EL (cell line): Measurements from ENCODE around the gene PTP4A1.

Experiments
- DNase-seq: peaks from one replicate; pipeline ENCODE4 v3.0.0-alpha.2; 2016

Gene PTP4A1

DNA sequence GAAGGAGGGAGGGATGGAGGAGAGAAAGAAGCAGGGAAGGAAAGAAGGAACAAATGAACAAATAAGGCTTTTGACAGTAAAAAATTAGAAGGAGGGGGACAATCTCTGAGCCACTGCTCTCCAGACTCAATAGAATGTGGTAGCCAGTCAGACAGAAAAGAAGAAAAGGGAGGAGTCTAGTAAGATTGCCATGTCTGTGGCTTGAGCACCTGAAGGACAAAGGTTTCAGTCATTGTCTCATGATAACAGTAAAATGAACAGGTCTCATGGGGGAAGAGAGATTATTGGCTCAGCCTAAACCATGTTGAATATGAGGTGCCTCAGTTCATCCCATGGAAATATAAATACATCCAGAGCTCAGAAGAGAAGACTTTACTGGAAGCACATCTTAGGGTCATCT is 14.0 kb upstream of the PTP4A1 start:
- DNase-seq = no peak

DNA sequence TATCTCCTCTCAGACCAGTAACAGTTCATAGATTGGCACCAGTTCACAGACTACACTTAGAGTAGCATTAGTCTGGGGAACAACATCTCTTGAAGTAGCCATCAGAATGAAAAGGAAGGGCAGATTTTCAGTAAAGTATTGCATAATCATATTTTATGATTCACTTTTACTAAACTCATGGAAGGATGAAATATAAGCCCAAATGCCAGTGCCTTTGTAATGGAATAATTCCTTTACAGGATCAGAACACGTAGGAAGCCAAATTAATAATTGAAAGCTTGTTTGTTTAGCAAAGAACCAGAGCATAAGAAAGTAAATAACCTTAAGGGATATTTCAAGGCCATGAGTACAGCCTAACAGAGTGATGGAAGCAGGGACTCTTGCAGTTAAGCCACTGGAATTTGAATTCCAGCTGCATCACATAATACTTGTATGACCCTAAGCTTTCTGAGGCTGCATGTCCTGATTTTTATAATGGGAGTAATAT is 11.4 kb upstream of the PTP4A1 start:
- no peak for DNase-seq

DNA sequence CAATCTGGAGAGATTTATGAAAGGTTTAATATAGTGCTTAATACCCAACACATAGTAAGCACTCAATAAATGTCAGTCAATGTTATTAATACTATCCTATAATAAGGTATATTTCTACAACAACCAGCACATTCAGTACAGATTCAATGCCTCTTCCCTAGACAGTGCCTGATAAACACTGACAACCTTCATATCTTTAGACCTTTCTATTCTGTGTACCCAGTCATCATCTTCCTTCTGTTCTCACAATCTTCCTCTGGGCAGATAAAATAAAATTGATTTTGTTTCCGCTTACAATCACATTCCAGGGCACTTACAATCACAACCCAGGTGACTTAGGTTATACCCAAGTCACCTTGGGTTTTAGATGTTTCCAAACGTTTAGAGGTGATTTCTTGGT is 11.0 kb upstream of the PTP4A1 start:
- DNase-seq = no peak

DNA sequence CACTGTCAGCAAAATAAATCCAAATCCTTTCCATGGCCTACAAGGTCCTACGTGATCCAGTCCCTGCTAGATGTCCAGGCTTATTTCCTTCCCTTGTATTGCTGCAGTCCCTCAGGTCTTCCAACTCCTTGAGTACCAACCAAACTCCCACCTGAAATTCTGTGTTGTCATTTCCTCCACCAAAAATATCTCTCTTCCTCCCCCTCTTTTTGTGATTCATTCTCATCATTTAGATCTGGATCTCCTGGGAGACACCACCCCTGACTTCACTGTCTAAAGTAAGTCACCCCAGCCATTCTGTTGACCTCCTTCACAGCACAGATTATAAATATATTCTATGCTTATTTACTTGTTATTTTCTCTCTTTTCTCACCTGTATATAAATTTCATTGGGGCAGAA is 9.0 kb upstream of the PTP4A1 start:
- no peak for DNase-seq

DNA sequence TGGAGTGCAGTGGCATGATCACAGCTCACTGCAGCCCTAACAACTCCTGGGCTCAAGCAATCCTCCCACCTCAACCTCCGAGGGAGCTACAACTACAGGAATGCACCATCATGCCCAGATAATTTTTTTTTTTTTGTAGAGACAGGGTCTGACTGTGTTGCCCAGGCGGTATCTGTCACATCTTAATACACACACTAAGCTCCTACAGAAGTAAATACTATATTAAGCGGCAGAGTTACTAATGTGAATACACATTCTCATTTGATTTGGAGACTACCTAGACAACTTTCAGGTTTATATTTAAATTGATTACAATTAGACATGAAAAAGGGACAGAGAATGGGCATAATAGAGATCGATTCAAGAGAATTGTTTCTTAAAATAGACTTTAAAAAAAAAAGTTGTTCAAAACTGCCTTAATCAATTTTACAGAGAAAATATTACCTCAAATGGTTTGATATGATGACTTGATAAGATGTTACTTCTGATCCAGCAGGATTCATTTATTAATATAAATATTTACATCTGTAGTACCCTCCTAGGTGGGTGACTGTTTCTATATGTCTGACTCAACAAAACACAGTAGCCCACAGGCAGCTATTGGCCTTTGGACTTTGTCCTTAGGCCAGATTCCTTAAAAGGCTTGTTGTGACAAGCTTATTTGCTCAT is 7.1 kb upstream of the PTP4A1 start:
- DNase-seq = no peak

DNA sequence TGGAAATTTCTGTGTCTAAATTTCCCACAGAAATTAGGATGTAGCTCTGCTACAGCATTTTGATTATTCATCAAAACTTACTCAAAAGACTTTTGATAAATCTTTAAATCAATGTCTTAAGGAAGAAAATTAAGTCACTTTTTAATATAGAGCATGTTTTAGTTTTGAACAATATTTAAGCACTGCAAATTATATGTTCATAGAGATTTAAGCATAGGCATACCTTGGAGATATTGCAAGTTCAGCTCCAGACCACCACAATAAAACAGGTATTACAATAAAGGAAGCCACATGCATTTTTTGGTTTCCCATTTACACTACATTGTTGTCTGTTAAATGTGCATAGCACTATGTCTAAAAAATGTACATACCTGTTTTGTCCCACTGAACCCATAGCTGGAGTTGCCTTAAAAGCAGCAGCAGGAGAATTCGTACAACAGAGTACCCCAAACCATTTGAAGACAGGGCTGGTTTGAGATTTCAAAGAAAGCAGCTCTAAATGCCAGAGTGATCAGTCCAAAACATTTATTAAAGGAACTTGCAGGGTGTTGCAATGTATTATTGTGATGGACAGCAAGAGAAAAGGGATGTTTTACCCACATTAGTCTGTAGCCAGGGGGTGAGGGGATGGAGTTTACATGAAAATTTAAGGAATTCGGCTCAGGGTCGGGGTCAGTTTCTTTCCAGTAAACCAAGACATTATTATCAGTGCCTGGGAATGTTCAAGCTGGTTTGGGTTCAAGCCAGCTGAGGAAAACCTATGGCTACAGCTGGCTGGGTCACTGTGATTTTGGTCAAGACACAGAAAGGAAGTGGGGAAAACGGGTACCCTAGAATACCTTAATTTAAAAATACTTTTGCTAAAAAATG is 6.3 kb upstream of the PTP4A1 start:
- peak; percentile 13 for DNase-seq

- no peak for DNase-seq
These were observed 4.3 kb upstream of the PTP4A1 start for GRCh38 chr6:63567966-63568365.

DNA sequence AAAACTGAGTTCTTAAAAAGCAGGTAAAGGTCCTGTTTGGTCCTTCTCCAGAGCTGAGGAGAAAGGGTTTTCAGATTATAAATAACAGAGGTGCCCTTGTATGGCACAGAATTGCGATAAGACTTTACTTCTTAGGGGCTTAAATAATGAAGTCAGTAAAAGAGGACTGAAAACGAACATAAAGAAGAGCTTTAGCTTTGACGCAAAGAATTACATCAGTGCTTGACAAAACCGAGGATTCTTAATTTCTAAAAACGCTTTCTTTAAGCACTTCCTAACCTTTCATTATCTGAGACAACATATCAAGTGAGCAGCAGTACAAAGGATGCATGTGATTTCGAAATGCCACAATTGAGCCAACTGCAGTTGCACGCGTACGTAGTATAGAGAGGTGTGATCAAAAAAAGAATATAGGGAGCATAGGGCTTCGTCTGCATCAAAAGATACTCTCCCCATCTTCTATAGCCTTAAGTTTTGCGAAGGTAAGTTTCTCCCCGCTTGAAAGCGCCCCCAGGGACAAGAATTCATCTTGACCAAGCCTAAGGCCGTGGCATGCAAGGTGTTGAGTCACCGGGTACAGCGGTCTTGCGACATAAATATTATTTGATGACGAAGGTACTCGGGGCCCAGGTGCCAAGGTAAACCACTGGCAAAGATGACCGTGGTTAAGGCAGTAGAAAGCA is 778 bp upstream of the PTP4A1 start:
- DNase-seq = peak; percentile 64

- no peak for DNase-seq
These were observed 431 bp downstream of the PTP4A1 start for GRCh38 chr6:63572747-63573075.

- peak; percentile 61 for DNase-seq
These were observed 1.0 kb downstream of the PTP4A1 start for GRCh38 chr6:63573076-63573898.

DNA sequence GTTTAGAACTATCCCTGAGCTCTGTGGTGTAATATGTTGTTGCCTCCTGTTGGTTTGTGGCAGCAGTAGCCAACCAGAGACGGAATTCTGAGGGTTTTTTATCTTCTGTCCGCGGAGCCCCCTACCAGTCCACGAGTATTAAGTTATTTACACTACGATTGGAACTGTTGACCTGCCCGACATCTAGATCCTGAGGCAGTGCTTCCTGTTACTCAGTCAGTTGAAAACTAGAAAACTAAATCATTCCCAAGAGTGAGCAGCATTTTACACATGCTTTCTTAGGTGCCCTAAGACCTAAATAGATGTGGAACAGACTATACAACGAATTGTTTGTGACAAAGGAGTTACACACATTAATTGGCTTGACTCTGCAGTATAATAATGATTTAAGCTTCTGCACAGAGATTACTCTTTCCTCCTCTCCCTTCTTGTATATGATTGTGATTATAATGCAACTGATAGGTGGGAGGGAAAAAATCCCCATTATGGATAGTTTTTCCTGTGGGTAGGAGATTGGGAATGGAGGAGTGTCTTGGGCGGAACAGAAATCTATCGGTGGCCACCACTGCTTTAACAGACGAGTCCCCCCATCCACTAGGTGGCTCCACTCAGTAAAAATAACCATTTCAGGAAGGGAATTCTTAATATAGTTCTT is 1.7 kb downstream of the PTP4A1 start:
- DNase-seq = peak; percentile 63

DNA sequence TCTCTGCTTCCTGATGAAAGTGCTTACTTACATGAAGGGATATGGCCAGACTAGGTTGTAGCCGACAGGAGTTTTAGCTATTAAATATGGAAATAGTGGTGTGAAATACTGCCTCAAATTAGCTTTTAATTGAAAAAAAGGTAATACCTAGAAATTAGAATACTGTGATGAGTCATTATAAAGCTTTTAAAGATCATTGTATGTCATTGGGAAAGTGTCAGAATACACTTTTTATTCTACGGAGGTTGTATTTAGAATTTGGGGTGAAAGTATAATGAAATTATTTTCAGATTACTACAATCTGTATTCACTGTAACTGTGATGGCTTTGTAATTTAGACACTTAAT is 2.2 kb downstream of the PTP4A1 start:
- DNase-seq = no peak

DNA sequence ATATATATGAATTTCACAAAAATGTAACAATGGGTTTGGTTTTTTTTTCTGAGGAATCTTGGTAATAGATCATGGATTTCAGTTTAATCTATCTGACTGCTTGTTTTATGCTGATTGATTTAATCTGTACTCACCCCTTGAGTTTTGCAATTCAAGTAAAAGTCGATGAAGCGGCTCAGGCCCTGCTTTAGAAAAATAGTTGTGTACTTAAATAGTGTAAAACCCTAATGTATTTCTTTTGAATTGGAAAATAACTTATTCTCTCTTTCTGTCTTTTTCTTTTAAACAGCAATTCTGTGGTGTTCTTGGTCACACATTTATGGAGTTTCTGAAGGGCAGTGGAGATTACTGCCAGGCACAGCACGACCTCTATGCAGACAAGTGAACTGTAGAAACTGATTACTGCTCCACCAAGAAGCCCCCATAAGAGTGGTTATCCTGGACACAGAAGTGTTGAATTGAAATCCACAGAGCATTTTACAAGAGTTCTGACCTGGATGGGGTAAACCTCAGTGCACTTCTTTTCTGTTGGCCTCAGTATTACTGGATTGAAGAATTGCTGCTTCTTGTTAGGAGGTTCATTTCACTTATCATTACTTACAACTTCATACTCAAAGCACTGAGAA is 4.0 kb downstream of the PTP4A1 start:
- no peak for DNase-seq

DNA sequence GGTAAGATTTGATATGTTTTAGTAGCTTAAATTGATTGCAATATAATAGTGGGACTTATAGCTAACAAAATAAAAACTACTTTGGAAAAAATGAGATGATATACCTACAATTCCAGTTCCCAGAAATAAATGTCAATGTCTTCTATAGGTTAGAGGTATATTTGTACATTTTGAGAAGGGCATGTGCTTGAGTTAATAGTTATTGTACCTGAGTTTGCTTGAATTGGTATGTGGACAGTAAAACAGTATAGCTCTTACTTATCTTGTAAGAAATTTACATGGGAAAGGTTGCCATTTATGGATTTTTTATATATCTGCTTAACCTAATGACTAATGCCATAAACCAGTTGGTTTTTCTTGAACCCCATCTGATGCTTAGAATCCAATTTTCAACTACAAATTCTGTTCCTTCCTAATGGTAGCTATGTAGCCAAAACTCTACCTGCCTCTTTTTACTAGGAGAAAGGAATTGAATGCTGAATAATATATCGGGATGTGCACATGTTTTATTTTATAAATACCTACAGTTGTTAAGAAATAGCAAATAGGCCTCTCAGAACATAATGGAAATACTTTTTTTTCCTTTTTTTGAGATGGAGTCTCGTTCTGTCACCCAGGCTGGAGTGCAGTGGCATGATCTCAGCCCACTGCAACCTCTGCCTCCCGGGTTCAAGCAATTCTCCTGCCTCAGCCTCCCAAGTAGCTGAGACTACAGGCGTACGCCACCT is 4.9 kb downstream of the PTP4A1 start:
- no peak for DNase-seq

DNA sequence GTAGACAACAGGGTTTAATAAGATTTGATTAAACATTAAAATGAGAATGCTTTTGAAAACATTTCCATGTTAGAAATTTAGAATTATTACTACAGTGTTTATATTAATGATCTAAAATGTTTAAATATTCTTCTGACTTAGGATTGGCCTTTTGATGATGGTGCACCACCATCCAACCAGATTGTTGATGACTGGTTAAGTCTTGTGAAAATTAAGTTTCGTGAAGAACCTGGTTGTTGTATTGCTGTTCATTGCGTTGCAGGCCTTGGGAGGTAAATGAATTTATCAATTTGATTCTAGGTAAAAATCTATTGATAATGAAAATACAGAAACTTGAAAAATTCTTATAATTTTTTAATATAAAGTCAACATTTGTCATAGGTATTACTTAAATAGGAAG is 6.5 kb downstream of the PTP4A1 start:
- DNase-seq = no peak

DNA sequence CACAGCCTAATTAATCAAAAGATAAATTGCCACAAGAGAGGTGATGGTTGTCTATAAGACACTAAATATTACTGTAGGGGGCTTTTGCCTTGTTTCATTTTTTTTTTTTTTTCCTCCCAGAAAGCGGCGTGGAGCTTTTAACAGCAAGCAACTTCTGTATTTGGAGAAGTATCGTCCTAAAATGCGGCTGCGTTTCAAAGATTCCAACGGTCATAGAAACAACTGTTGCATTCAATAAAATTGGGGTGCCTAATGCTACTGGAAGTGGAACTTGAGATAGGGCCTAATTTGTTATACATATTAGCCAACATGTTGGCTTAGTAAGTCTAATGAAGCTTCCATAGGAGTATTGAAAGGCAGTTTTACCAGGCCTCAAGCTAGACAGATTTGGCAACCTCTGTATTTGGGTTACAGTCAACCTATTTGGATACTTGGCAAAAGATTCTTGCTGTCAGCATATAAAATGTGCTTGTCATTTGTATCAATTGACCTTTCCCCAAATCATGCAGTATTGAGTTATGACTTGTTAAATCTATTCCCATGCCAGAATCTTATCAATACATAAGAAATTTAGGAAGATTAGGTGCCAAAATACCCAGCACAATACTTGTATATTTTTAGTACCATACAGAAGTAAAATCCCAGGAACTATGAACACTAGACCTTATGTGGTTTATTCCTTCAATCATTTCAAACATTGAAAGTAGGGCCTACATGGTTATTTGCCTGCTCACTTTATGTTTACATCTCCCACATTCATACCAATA is 7.8 kb downstream of the PTP4A1 start:
- no peak for DNase-seq

DNA sequence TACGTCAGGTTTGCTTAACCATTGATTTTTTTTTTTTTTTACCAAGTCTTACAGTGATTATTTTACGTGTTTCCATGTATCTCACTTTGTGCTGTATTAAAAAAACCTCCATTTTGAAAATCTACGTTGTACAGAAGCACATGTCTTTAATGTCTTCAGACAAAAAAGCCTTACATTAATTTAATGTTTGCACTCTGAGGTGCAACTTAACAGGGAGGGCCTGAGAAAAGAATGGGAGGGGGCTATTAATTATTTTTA is 8.4 kb downstream of the PTP4A1 start:
- DNase-seq = no peak

DNA sequence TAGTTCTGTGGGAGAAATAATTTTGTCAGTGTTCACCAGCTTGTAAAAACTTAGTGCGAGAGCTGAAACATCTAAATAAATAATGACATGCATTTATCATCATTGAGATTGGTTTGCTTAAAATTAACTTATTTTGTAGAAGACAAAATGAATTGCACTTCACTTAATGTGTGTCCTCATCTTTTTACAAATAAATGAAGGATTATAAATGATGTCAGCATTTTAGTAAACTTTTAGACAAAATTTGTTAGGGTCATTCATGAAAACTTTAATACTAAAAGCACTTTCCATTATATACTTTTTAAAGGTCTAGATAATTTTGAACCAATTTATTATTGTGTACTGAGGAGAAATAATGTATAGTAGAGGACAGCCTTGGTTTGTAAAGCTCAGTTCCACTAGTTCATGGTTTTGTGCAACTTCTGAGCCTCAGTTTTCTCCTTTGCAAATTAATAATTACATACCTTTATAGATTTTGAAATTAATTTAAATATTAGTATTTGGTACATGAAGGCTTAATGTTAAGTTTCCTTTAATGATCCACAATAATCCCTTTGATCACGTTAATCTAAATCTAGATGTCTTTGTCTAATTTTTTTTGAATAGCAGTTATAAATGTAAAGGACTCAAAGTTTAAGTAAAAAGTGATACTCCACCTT is 9.2 kb downstream of the PTP4A1 start:
- DNase-seq = no peak

DNA sequence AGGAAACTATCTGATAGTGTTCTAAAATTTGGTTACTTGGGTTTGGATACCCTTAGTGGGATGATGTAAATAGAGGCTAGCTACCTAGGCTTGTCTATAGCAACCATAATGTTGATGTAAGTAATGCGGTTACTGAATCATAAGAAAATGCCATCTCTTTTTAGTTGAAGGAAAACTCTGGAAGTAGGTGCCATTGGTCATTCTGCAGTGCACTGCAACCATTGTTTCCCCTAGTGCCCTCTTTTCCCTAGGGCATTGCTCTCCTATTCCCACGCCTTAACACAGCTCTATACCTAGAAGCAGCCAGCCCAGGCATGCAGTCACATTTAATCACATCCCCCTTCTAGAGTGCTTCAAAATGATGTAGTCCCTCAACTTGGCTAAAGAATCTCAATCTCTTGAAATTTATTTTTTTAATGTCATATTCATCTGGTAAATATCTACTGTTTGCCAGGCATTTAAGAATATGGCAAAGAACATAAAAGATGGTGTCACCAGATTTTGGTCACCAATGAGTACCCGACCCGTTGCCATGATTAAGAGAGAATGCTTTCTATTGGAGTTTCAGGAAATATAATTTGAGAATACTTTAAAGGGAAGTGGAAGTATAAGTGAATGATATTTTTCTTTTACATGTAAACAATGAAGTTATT is 10.4 kb downstream of the PTP4A1 start:
- DNase-seq = no peak

DNA sequence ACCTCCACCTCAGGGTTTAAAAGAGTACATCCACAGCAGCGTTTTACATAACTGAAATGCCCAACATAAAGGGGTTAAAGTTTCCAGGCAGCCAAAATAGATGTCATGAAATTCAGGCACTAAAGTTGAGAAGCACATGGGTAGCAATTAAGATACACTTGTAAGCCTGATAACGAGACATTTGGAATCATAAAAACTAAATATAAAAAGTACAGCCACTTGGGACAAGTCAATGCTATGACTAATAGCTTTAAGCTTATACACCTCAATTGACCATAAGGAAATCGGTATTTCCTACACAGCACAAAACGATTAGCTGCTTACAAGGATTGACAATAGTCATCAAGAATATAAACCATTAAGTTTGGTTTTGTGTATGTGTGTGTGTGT is 11.8 kb downstream of the PTP4A1 start:
- DNase-seq = no peak
